Measurements from ENCODE around the gene ZNF618.

The ZNF618 gene

DNA sequence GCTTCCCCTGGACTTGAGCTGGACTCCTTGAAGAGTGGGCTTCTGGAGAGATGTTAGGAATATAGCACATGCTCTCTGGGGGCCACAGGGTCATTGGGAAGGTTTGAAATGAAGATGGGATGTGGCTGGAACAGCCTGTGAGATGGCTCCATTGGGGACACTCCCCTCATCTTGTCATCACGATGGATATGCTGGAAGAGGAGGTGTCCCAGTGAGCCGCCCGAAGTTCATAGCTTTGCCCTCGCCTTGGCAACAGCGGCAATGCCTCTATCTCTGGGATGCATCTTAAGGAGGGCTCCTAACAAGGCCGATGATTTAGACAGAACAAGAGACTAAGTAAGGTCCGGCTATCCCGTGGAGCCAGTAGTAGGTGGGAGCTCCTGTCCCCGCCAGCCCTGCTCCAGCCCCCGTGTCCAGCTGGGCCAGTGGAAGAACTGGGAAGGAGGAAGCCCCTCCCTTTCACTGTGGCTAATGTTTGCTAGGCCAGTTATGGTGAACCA is 178.1 kb downstream of the ZNF618 start:
- in situ Hi-C loops (cut with MboI; ENCODE audit: low sequenced_read_pairs): no loop called here

DNA sequence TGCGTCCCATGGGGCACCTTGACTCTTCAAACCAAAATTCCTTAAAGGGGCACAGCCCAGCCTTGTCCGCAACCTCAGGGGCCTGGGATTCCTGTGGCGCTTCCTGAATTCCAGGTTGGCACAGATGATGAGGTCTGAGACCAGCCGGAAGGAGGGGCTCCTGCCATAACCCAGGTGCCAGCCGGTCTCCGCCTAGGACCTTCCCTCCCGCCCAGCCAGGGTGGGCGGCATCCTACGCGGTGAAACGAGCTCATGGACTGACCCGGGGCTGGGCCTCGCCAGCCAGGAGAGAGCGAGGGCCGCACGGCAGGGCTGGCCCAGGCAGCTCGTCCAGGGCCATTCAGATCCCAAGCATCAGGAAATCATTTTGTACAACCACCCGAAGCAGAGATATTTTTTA is 179.0 kb downstream of the ZNF618 start:
- in situ Hi-C loops (cut with MboI; ENCODE audit: low sequenced_read_pairs): no loop called here

DNA sequence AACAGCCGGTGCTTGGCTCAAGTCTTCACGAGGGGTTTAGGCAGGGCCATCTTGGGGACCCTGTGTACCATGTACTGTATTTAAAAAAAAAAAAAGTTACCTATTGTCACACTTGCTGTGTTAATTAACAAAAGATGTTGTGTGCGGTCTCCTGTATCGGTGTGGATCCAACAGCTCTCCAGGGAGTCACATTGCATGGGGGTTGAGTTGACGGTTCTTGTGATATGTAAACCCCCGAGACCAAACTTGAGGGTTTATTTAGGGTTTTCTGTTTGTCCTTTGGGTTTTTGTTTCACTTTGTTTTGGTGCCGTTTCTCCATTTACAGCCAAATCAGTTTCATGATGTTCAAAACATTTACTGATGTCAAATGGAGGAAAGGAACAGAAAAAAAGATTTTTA is 179.8 kb downstream of the ZNF618 start:
- in situ Hi-C loops (cut with MboI; ENCODE audit: low sequenced_read_pairs): no loop called here

DNA sequence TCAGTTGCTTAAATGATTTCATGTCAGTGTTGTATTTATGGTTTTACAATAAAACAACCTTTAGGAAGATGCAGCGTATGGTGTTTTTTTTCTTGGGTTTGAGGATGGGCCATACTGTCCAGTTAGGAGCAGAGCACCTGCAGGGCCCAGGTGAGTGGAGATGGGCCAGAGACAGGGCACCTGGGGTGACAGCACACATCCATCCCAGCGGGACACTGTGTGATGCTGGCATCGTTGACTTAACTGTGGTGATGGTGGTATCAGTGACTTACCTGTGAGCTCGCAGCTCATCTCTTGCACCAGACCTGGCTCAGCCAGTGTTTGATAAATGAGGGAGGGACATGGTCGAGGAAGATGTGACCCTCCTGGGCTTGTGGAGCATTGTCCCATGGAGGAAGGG is 180.4 kb downstream of the ZNF618 start:
- in situ Hi-C loops (cut with MboI; ENCODE audit: low sequenced_read_pairs): no loop called here

DNA sequence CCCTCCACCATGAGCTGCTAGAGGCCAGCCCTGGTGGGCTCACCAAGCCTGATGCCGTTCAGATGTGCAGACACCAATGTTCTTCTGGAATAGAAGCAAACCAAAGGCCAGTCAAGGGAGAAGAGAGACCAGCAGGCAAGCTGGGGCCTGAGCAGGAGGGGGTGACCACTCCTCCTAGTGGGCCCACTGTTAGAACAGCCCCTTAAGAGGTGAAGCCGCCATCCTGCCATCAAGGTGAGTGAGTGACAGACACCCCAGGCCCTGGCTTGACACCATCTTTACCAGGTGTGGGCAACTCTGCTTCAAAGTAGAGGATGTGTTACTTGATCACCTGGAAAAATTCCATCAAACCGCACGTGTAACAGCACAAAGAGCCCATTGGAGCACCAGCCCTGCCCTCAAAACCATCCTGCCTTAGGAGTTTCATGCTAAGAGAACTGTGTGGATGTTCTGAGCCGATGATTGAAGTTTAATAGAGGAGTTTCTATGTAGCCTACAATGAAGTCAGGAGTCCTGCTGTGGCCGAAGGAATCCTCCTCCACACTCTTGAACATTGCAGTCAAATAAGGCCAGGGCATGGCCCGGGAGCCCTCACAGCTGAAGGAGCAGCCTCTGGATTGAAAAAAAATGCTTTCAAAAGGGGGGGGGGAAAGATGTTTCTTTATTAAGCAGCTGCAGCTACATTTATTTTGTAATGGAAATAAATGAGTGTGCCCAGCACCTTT is 181.2 kb downstream of the ZNF618 start:
- in situ Hi-C loops (cut with MboI; ENCODE audit: low sequenced_read_pairs): no loop called here

DNA sequence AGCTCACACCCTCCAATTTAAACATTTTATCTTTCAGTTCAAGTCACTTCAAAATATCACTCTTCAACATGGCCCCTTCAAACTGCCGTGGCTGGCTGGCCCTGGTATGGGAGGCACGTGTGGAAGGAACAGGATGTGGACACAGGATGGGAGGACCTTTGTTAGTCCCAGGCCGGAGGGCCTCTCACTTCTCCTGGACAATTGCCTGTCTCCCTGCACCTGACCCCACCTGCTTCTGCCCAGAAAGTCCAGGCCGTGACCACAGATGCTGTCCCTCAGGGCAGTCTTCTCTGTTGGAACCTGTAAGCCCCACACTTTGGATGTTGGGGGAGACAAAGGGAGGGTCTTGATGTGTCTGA is 182.6 kb downstream of the ZNF618 start:
- in situ Hi-C loops (cut with MboI; ENCODE audit: low sequenced_read_pairs): no loop called here

DNA sequence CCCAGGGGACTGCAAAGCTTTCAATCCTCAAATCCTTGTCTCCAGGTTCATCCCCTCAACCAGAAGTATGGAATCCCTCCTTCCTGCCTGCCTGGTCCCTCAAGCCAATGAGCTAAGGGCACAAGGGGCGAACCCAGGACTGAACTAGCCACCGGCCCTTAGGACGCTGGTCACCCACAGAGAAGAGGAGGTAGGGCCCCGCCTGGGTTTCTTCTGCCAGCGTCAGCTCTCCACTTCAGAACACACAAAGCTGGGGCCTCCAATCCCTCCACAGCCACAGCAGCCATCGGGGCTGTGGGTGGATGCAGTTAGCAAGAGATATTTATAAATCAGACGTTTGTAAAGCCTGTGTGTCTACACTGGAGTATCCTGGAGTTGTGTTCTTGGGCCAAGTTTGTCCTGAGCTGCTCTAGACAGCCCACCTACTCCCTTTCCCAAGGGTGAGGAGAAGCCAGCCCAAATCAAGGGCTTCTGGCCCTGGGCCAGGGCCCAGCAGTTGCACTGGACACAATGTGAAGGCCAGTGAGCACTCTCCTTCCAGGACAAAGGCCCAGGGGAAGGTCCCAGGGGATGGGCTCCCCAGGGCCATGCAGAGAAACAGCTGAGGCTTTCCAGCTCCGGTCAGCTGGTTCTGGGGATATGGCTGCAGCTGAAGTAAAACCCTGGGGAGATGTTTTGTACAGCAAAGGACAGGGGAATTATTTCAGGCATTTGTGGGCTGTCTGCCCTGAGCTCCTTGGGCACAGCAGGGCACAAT is 183.1 kb downstream of the ZNF618 start:
- in situ Hi-C loops (cut with MboI; ENCODE audit: low sequenced_read_pairs): no loop called here

DNA sequence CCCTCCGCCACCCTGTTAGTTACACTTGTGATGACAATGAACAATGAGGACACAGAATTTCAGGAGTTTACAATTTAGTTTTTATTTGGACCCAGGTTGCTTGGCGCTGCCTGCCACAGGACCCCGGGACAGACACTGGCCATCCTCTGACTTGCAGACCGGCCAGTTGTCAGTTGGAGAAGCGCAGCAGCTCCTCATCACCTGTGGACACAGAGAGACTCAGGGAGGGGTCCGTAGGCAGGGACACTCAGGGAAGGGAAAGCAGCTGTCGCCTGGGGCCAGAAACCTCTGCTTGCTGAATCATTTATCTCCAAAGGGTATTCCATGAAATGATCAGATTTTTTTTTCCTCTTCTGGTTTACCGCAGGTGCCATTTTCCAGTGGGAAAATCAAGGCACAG is 184.0 kb downstream of the ZNF618 start:
- in situ Hi-C loops (cut with MboI; ENCODE audit: low sequenced_read_pairs): no loop called here

DNA sequence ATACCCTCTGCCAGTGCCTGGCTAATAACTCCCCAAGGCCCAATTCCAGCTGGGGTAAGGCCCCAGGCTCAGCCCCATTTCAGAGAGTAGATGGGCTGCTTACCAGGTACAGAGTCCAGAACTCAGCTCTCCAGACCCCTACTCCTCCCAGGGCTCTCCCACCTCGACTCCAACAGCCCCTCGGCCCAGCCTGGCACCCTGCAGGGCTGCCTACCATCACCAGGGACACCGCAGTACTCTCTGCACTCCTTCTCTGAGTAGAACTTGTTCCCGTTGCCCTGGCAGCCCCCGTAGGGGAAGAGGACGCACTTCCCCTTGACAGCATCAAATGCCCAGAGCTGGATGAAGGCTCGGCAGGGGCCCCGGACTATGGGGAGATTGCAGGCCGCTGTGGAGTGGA is 184.6 kb downstream of the ZNF618 start:
- in situ Hi-C loops (cut with MboI; ENCODE audit: low sequenced_read_pairs): no loop called here

DNA sequence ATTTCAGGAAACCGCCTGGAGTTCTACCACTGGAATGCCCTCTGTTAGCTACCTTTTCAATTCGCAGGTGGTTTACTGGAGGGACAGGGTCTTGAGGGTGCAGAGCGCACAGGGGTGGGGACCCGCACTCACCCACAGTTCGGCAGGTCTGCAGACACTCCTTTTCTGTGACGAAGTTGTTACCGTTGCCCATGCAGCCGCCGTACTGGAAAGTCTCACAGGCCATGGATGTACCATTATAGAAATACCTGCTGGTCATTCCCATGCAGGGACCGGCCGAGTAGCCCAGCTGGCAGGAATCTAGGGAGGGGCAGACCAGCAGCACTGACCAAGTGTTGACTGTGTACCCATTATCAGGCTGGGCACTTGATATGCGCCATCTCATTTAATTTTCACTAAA is 185.2 kb downstream of the ZNF618 start:
- in situ Hi-C loops (cut with MboI; ENCODE audit: low sequenced_read_pairs): no loop called here

DNA sequence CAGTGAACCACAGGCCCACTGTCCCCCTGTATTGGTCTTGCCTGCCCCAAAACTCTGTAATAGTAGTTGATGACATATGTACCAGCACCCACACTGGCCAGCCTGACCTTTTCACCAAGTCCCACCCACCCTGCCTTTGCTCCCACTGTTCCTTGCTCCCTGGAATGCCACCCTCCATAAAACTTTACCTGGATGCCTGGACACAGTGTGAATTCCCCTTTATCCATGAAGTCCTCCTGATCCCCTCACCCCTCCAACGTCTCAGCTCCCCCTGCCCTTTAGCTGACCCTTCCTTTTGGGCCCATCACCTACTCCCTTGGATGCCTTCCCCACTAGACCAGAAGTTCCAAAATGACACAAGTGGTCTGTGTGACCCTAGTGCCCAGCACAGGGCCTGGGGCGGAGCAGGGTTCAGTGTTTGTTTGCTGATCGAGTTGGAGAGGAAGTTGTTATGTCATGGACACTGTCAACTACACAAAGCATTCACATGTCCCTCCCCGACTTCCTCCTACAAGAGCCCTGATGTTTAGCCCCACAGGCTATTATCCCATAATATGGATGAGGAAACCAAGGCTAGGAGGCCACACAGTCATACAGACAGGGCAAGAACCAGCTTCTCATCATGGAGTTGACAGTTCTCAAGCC is 185.8 kb downstream of the ZNF618 start:
- in situ Hi-C loops (cut with MboI; ENCODE audit: low sequenced_read_pairs): no loop called here

DNA sequence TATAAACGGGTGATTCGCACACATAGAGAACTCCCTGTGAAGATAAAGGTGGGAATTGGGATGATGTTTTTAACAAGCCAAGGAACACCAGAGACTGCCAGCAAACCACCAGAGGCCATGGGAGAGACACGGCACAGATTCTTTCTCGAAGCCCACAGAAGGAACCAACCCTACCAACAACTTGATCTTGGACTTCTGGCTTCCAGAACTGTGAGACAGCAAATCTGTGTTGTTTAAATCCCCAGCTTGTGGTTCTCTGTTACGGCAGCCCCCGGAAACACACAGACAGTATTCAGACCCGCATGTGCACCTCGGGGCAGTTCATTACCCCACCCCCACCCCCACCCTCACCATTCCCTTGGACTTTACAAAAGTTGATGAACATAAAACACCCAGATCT is 189.2 kb downstream of the ZNF618 start:
- in situ Hi-C loops (cut with MboI; ENCODE audit: low sequenced_read_pairs): no loop called here

DNA sequence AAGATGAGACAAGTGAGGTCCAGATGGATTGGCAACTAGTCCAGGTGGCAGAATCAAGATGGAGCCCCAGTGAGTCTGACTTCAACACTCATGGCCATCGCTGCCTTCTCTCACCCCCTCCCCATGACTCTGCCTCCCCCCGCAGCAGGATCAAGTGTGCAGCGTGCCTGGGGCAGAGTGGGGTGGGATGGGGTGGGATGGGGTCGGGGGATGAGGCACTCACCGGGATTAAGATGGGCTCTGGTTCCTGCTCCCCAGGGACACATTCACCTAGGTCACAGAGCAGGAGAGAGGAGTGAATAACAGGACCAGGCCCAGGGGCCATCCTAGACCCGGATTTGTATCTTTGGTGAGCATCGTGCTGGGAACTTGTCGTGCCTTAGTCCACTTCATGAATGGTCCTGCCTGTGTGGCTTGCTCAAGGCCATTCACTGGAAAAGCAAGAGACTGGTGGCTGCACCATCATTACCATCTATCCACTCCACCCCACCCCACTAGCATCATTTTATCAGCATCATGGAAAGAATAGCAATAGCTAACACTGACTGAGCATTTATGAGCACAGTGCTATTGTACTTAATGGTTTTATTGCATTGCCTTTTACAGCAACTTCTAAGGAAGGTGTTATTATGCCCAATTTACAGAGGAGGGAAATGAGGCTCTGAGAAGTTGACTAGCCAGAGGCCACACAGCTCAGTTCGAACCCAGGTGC is 193.5 kb downstream of the ZNF618 start:
- in situ Hi-C loops (cut with MboI; ENCODE audit: low sequenced_read_pairs): no loop called here

DNA sequence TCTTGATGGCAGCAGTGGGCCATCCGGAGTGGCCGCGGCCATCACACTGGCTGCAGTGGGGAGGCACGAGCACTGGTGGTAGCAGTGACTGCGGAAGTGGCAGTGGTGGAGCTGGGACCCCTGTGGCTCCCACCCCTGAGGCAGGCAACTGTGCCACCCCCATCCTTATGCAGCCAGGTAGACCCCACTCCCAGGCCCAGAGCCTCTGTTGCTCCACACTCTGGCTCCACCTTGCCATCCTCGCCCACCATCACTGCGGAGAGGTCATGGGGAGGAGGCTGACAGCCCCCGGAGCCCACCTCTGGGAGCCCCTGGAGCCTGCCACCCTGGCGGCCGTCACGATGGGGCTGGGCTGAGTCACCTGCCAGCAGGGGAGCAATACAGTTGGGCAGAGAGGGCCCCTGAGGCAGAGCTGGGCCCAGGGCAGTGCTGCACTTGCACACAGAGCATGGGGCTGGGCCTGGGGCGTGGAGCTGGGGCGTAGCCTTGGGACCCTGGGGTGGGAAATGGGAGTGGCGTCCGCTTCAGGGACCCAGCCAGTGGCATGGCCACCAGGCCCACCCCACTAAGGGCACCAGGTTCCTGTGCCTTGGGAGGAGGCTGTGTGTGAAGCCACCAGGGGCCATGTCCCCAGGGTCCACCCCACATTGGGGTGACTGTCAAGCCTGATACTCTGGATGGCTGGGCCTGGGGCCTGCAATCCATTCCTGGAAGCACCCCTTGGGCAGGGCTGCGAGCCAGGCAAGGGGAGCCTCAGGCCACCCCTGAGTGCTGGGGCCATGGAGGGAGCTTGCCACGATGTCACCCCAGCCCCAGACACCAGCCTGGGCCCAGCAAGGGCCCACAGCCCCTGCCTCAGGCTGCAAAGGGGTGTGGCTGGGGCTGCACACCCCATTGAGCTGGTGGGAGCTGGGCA is 194.3 kb downstream of the ZNF618 start:
- in situ Hi-C loops (cut with MboI; ENCODE audit: low sequenced_read_pairs): no loop called here

DNA sequence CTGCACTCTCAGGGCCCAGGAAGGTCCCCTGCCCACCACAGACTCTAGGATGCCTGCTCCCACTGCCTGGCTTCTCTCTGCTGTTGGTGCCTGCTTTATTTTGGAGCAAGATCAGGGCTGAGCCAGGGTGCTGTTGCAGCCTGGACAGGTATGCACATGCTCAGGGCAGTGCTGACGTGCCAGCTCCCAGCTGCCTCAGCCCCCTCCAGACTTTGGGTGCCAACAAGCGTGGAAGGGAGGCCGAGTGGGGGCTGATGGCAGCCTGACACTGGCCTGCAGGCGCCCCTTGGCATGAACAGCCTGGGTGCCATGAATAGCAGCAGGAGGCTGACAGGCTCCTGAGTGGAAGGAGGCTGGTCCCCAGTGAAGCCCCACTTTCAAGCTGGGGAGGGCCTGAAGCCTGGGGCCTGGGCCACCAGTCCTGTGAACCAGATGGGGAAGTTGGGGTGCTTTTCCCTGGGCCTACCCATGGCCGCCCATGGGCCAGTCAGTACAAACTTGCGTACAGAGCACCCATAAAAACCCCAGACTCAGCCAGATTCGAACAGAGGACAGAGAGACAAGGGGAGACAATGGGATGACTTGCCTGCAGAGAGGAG is 195.2 kb downstream of the ZNF618 start:
- in situ Hi-C loops (cut with MboI; ENCODE audit: low sequenced_read_pairs): no loop called here

DNA sequence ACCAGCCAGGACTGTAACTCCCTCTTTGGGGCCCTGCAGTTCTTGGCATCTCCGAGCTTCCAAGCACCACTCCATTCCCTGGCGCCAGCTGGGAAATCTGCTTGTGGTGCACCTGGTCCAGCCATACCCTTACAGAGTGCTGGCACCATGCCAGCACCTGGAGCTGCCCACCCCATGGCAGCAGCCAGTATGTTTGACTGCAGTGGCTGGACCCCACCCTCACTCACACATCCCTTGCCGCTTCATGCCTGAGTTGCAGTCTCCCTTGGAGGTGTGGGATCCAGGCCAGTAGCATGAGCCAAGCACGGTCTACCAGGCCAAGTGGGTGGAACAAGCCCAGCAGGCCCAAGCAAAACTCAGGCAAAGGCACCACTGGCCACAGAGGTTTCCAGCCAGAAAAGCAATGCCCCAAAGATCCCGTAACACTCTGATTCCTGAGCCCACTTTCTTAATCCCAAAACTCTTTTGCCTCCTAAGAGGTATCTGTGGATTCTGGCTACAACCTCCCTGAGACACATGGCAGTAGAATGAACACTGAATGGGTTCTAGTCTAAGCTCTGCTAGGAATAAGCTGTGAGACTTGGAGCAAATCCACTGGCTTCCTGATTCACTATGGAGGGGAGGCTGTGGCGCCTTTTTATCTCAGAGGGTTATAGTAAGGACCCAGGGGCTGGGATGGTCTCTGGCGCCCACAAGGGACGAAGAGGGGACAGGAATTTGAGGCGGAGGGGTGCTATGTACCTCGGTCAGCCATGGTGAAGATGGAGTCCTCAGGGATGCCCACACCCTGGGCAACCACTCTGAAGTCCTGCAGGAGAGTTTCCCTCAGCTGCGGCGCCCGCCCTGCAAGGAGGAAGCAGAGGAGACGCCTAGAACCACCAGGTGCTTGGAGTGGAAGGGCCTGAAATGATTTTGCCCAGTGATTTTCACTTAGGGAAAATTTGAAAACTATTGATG is 196.4 kb downstream of the ZNF618 start:
- in situ Hi-C loops (cut with MboI; ENCODE audit: low sequenced_read_pairs): no loop called here

DNA sequence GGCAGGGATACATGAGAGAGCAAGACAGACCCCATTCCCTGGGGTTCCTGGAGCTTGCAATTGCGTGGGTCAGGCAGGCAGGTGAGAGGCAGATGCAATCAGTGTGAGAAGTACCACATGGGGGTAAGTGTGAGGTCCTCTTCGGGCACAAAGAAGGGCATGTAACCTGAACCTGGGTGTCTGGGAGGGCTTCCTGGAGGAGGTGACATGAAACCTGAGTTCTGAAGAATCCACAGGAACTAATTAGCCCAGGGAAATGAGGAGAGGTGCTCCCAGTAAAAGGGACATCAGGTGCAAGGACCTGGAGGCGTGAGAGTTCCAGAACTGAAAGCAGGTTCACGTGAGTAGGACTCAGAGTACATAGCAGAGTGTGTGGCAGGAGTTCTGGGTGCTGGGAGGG is 199.5 kb downstream of the ZNF618 start:
- in situ Hi-C loops (cut with MboI; ENCODE audit: low sequenced_read_pairs): loop anchor here (25.0 kb wide), 1 partner anchor 212 kb away; no protein-coding TSS in a partner anchor

Data from hTERT RPE-1 (cell line).